Left ventricle myocardium inferior (tissue), 1 donor: Measurements from ENCODE around the gene POR. TPM values are rescaled to one million over a fixed set of nuclear protein-coding genes. Genes with fewer than 3 reads are reported as not detected.
"Not testable (repeated sequence)": the region's sequence is repeated elsewhere in the genome, so short reads cannot be mapped to it uniquely, and the experiment has no call there.

ENCODE experiments used
- DNase-seq: peaks from one replicate; pipeline ENCODE4 v3.0.0-alpha.2; 2020
- H3K27ac ChIP-seq: fragments of 200-600 bp; replicated peaks from 2 replicates; pipeline ENCODE4 v1.8.0; 2021
- H3K27me3 ChIP-seq: fragments of 200-600 bp; 2 replicates; pipeline ENCODE4 v1.8.0; 2021; ENCODE audit warnings: low read depth
- H3K36me3 ChIP-seq: fragments of 200-600 bp; 2 replicates; pipeline ENCODE4 v1.8.0; 2021
- H3K4me1 ChIP-seq: fragments of 200-600 bp; 2 replicates; pipeline ENCODE4 v1.8.0; 2021
- H3K4me3 ChIP-seq: fragments of 200-600 bp; 2 replicates; pipeline ENCODE4 v1.8.0; 2021; ENCODE audit warnings: mild to moderate bottlenecking, moderate library complexity
- H3K9me3 ChIP-seq: fragments of 200-600 bp; replicated peaks from 2 replicates; pipeline ENCODE4 v1.8.0; 2021
- intact Hi-C: fragments of 100-400 bp; cut with micrococcal nuclease; formaldehyde crosslinking; loops from one replicate; pipeline ENCODE4 v1.11.0; 2022
- total RNA-seq: library from RNA; stranded (reverse); fragmentation: NEBNext Ultra II Directional; extraction: Animal tissue kit (Norgen Biotek cat#: 25700); gene quantifications from one replicate; pipeline ENCODE4 v1.2.1, GENCODE V29; 2021
- TF ChIP-seq, protein P1 (sequence below): fragments of 200-600 bp; IDR thresholded peaks from 2 replicates; pipeline ENCODE4 v1.8.0; 2021; ENCODE audit warnings: antibody characterized with exemption, mild to moderate bottlenecking, borderline replicate concordance
- donor health status: DM: no; HTN: yes; CAD: no; lungs with severe emphysema.

Gene POR
- total RNA-seq, 1 donor from 2014 or later, result 72.9 TPM

GRCh38 chr7:75888464-75889222, 26.3 kb upstream of the POR start:
- intact Hi-C loops, result no loop called here
- Histone ChIP-seq H3K36me3 (peaks cover 43% of the 10 kb centered on the region), H3K4me3 (no peak overlapping the region), H3K27ac (peak overlapping the region; percentile 59), H3K27me3 (no peaks in the 10 kb centered on the region), H3K4me1 (peaks cover 20% of the 10 kb centered on the region), H3K9me3 (no peaks in the 10 kb centered on the region)
- TF ChIP-seq, protein P1, sequence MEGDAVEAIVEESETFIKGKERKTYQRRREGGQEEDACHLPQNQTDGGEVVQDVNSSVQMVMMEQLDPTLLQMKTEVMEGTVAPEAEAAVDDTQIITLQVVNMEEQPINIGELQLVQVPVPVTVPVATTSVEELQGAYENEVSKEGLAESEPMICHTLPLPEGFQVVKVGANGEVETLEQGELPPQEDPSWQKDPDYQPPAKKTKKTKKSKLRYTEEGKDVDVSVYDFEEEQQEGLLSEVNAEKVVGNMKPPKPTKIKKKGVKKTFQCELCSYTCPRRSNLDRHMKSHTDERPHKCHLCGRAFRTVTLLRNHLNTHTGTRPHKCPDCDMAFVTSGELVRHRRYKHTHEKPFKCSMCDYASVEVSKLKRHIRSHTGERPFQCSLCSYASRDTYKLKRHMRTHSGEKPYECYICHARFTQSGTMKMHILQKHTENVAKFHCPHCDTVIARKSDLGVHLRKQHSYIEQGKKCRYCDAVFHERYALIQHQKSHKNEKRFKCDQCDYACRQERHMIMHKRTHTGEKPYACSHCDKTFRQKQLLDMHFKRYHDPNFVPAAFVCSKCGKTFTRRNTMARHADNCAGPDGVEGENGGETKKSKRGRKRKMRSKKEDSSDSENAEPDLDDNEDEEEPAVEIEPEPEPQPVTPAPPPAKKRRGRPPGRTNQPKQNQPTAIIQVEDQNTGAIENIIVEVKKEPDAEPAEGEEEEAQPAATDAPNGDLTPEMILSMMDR, result no peak
- DNase-seq, result peak; percentile 35

GRCh38 chr7:75889223-75889825, 25.6 kb upstream of the POR start:
- DNase-seq, result no peak

GRCh38 chr7:75889826-75890225, 25.1 kb upstream of the POR start:
- peaks cover 20% of the 10 kb centered on the region for H3K4me1 ChIP-seq
- no peaks in the 10 kb centered on the region for H3K9me3 ChIP-seq
- TF ChIP-seq, protein P1, result no peak
- intact Hi-C loops, result no loop called here
- H3K4me3 ChIP-seq, result no peak overlapping the region
- no peaks in the 10 kb centered on the region for H3K27me3 ChIP-seq
- peaks cover 31% of the 10 kb centered on the region for H3K36me3 ChIP-seq
- H3K27ac ChIP-seq, result no peak overlapping the region
- no peak for DNase-seq

More at GRCh38 chr7:75889223-75889825, 25.6 kb upstream of the POR start:
- TF ChIP-seq, protein P1, result no peak
- H3K4me1 ChIP-seq, result peaks cover 20% of the 10 kb centered on the region
- no peaks in the 10 kb centered on the region for H3K9me3 ChIP-seq
- no peak overlapping the region for H3K4me3 ChIP-seq
- no peaks in the 10 kb centered on the region for H3K27me3 ChIP-seq
- no peak overlapping the region for H3K27ac ChIP-seq
- intact Hi-C loops, result no loop called here
- peaks cover 36% of the 10 kb centered on the region for H3K36me3 ChIP-seq

DNA sequence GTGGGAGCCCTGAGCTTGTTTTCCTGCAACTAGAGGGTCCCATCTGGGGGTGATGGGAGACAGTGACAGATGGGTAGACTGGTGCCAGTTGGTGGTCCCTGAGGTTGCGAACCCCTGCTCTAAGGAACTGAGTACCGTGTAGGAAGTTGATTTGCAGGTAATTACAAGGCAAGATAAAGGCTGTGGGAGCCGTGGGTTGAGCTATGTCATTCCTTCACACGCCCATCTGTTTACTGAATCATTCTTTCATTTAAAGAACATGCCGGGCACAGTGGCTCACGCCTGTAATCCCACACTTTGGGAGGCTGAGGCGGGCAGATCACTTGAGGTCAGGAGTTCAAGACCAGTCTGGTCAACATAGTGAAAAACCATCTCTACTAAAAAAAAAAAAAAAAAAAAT, 23.7 kb upstream of the POR start:
- H3K27ac ChIP-seq, H3K9me3 ChIP-seq, H3K4me3 ChIP-seq, H3K27me3 ChIP-seq, intact Hi-C loops, DNase-seq: not testable (repeated sequence)
- Histone ChIP-seq H3K4me1 (peaks cover 20% of the 10 kb centered on the region), H3K36me3 (peaks cover 17% of the 10 kb centered on the region)

- Histone ChIP-seq H3K27me3 (no peaks in the 10 kb centered on the region), H3K9me3 (no peaks in the 10 kb centered on the region), H3K4me3 (no peak overlapping the region), H3K36me3 (peaks cover 10% of the 10 kb centered on the region), H3K4me1 (peaks cover 20% of the 10 kb centered on the region), H3K27ac (peak overlapping the region; percentile 55)
- TF ChIP-seq, protein P1, result no peak
- intact Hi-C loops, result no loop called here
- no peak for DNase-seq
Observed at GRCh38 chr7:75891815-75892411, 23.0 kb upstream of the POR start.
